NOMO-1 treated with dmso at 0.1 percent for 144 hours (cell line): ENCODE data around the gene EEF2K.

ENCODE experiments used
- DNase-seq: peaks from one replicate; lab custom pipeline; 2025; ENCODE audit not compliant: unreplicated experiment; lab: John Stamatoyannopoulos, UW

The EEF2K gene

GRCh38 chr16:22328081-22328725 is 122.1 kb downstream of the EEF2K start:
- DNase-seq, result no peak

GRCh38 chr16:22329199-22329695 is 123.2 kb downstream of the EEF2K start:
- DNase-seq, result no peak

GRCh38 chr16:22330326-22330725 is 124.2 kb downstream of the EEF2K start:
- DNase-seq, result no peak

- no peak for DNase-seq
Measured at GRCh38 chr16:22333457-22333994, 127.4 kb downstream of the EEF2K start.

- no peak for DNase-seq
Measured at GRCh38 chr16:22335668-22336246, 129.7 kb downstream of the EEF2K start.

- DNase-seq, result no peak
Measured at GRCh38 chr16:22336581-22336980, 130.5 kb downstream of the EEF2K start.

GRCh38 chr16:22337045-22337444 is 131.0 kb downstream of the EEF2K start:
- DNase-seq, result no peak

GRCh38 chr16:22337849-22338635 is 132.0 kb downstream of the EEF2K start:
- no peak for DNase-seq
